ENCODE results near the gene HSDL1.

DNA sequence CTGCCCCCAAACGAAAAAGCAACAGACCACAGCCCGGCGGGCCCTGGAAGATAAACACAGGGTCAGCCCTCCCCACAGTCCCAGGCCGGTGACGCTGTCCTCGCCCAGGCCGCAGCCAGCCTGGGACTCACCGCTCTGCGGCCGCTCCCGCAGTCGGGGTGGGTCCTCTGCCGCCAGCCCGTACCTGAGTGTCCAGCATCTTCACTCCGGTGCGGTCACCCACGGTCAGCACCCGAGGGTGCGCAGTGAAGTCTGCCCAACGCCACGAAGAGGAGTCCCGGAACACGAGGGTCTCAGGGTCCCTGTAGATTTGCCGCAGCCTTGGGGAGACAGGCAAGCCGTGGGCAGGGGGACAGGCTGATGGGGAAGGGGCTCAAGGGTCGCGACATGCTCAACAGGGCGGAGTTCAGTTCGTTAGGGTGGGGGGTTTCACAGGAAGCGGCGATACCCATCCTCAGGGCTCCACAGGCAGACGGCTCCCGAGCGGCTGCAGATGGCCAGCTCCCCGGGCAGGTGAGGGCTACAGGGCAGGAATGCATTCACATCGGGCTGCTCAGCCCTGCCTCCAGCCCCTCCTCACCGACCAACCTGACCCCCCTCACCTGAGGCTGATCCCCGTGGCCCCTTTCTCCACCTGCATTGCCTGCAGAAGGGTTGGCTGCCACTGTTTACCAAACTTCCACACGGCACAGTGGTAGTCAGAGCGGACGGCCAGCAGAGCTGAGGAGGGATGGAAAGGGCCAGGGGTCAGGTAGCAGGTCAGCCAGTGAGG, 36.4 kb upstream of the HSDL1 start:
- TF ChIP-seq CTCF (IDR thresholded peaks at IDR 0.05; ENCODE audit: control extremely low read depth in 1 of 3, insufficient read depth in 1 of 3, low read depth in 1 of 3, low read length in 3 of 3) (no peak), SIX5 (IDR thresholded peaks at IDR 0.05; ENCODE audit: low read depth, low read length) (no peak), EZH2 (IDR thresholded peaks at IDR 0.05; ENCODE audit: low read depth, low read length, severe bottlenecking) (no peak), EP300 (IDR thresholded peaks at IDR 0.05; ENCODE audit: borderline replicate concordance in 1 of 2, low read depth in 2 of 2, low read length in 2 of 2) (no peak), MAX (IDR thresholded peaks at IDR 0.05) (no peak), HDAC2 (IDR thresholded peaks at IDR 0.05; ENCODE audit: borderline replicate concordance in 1 of 2, low read depth in 2 of 2, low read length in 2 of 2) (no peak), RAD21 (IDR thresholded peaks at IDR 0.05 in 1 of 2, conservative IDR thresholded peaks at IDR 0.05 in 1 of 2; ENCODE audit: low read depth in 2 of 2, low read length in 2 of 2) (no peak), MAFK (IDR thresholded peaks at IDR 0.05; ENCODE audit: low read depth, low read length) (no peak), SP1 (IDR thresholded peaks at IDR 0.05; ENCODE audit: low read depth, low read length) (no peak), FOSL1 (IDR thresholded peaks at IDR 0.05; ENCODE audit: insufficient read depth, low read depth, low read length) (no peak), CEBPB (IDR thresholded peaks at IDR 0.05; ENCODE audit: low read depth, low read length) (no peak), PHF8 (conservative IDR thresholded peaks at IDR 0.05; ENCODE audit: low read depth, low read length) (no peak)
